ENCODE data around the gene APOL2.
A peak's percentile ranks its signal among the peaks of the same experiment; 100 is the strongest.

The APOL2 gene

GRCh38 chr22:36180038-36180880 is 59.1 kb downstream of the APOL2 start:
- peak; percentile 80 to 84 for DNase-seq (ENCODE audit: low read depth in 2 of 2, low spot score in 1 of 2)

GRCh38 chr22:36177160-36177559 is 62.2 kb downstream of the APOL2 start:
- DNase-seq (ENCODE audit: low read depth in 2 of 2, low spot score in 1 of 2), result no peak

Data from stimulated activated CD8-positive, alpha-beta memory T cell treated with anti-CD3 and anti-CD28 coated beads, Interleukin-4, amount 100 ng/mL, for 1 hour (primary cell).